Hepatocyte (in vitro differentiated cells): ENCODE results near the gene NOS1. TPM values are rescaled to one million over a fixed set of nuclear protein-coding genes. Genes with fewer than 3 reads are reported as not detected.
"Not testable (repeated sequence)": the region's sequence is repeated elsewhere in the genome, so short reads cannot be mapped to it uniquely, and the experiment has no call there.

Experiments
- DNase-seq: peaks from one replicate; pipeline ENCODE4 v3.0.0-alpha.2; 2016; ENCODE audit warnings: low spot score
- H2AFZ ChIP-seq: fragments of 200-600 bp; sonication (generic); 2 replicates; pipeline ENCODE4 v1.6.0; 2016; ENCODE audit warnings: antibody characterized with exemption, mild to moderate bottlenecking
- H3K27ac ChIP-seq: fragments of 200-600 bp; sonication (generic); 2 replicates; pipeline ENCODE4 v1.5.1; 2016; ENCODE audit warnings: mild to moderate bottlenecking
- H3K27me3 ChIP-seq: fragments of 200-600 bp; sonication (generic); 2 replicates; pipeline ENCODE4 v1.6.1; 2016
- H3K36me3 ChIP-seq: fragments of 200-600 bp; sonication (generic); replicated peaks from 2 replicates; pipeline ENCODE4 v1.5.1; 2016; ENCODE audit warnings: low read depth; ENCODE audit not compliant: insufficient read depth
- H3K4me1 ChIP-seq: fragments of 200-600 bp; sonication (generic); 2 replicates; pipeline ENCODE4 v1.5.1; 2016; ENCODE audit warnings: mild to moderate bottlenecking, moderate library complexity; ENCODE audit not compliant: insufficient read depth
- H3K4me2 ChIP-seq: fragments of 200-600 bp; sonication (generic); 2 replicates; pipeline ENCODE4 v1.6.0; 2016
- H3K4me3 ChIP-seq: fragments of 200-600 bp; sonication (generic); 2 replicates; pipeline ENCODE4 v1.5.1; 2016; ENCODE audit warnings: mild to moderate bottlenecking
- H3K79me2 ChIP-seq: fragments of 200-600 bp; sonication (generic); 2 replicates; pipeline ENCODE4 v1.6.0; 2017; ENCODE audit warnings: mild to moderate bottlenecking
- H3K9me2 ChIP-seq: fragments of 200-600 bp; sonication (generic); replicated peaks from 2 replicates; pipeline ENCODE4 v1.6.0; 2017; ENCODE audit warnings: mild to moderate bottlenecking; ENCODE audit not compliant: insufficient read depth
- H3K9me3 ChIP-seq: fragments of 200-600 bp; sonication (generic); 2 replicates; pipeline ENCODE4 v1.5.1; 2016; ENCODE audit warnings: low read depth, mild to moderate bottlenecking
- H4K20me1 ChIP-seq: fragments of 200-600 bp; sonication (generic); 2 replicates; pipeline ENCODE4 v1.6.0; 2016; ENCODE audit warnings: mild to moderate bottlenecking; ENCODE audit not compliant: insufficient read depth, poor library complexity, severe bottlenecking
- EZH2 ChIP-seq: fragments of 200-600 bp; sonication (generic); IDR thresholded peaks from 2 replicates; pipeline ENCODE4 v1.6.1; 2016; ENCODE audit warnings: antibody characterized with exemption, mild to moderate bottlenecking, borderline replicate concordance
- EZH2phosphoT487 ChIP-seq: fragments of 200-600 bp; sonication (generic); IDR thresholded peaks from one replicate; pipeline ENCODE4 v1.6.1; 2018; ENCODE audit warnings: antibody characterized with exemption, mild to moderate bottlenecking, low read depth, moderate library complexity; ENCODE audit not compliant: unreplicated experiment, severe bottlenecking
- WGBS: methylation state at CpG from one replicate; pipeline ENCODE4 v1.1.6; 2016; ENCODE audit warnings: low lambda C conversion rate; ENCODE audit errors: missing lambda C conversion rate; 5-methylcytosine and 5-hydroxymethylcytosine counted together
- polyA plus RNA-seq: library from polyadenylated mRNA; unstranded; fragments of >200 nt; fragmentation: Nextera tagmentation; extraction: Ambion mirVana; gene quantifications from 2 replicates; pipeline ENCODE4 v1.2.1, GENCODE V29; 2016
- total RNA-seq: library from RNA; depleted of rRNA; stranded (reverse); fragments of >200 nt; gene quantifications from 2 replicates; pipeline ENCODE4 v1.2.3, GENCODE V29; 2014
- TF ChIP-seq, protein P1 (sequence below): fragments of 200-600 bp; sonication (generic); IDR thresholded peaks from 2 replicates; pipeline ENCODE4 v1.5.1; 2016; ENCODE audit warnings: antibody characterized with exemption, mild to moderate bottlenecking; ENCODE audit not compliant: poor library complexity

NOS1 gene
- total and polyA plus RNA-seq, 2 experiments from 2014 or later: not detected

DNA sequence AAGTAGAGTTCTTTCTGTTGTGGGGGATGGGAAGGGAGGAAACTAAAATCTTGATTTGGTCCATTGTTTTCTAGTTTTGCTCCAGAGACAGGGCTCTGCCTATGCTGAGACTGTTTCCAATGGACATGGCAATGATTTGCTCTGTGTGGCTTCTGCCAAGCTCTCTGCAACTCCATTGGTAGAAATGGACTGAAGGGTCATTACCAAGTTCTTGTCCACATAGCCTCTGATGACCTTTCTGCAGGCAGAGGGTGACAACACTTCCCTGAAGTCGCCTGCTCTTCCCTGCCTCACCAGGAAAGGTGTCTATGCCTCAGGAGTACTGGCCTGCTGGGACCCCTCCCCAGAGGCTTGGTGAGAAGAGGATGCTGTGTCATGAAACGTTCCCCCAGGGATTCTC, 39.5 kb upstream of the NOS1 start:
- H2AFZ ChIP-seq: no peak overlapping the region
- TF ChIP-seq, protein P1, sequence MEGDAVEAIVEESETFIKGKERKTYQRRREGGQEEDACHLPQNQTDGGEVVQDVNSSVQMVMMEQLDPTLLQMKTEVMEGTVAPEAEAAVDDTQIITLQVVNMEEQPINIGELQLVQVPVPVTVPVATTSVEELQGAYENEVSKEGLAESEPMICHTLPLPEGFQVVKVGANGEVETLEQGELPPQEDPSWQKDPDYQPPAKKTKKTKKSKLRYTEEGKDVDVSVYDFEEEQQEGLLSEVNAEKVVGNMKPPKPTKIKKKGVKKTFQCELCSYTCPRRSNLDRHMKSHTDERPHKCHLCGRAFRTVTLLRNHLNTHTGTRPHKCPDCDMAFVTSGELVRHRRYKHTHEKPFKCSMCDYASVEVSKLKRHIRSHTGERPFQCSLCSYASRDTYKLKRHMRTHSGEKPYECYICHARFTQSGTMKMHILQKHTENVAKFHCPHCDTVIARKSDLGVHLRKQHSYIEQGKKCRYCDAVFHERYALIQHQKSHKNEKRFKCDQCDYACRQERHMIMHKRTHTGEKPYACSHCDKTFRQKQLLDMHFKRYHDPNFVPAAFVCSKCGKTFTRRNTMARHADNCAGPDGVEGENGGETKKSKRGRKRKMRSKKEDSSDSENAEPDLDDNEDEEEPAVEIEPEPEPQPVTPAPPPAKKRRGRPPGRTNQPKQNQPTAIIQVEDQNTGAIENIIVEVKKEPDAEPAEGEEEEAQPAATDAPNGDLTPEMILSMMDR: no peak
- TF ChIP-seq EZH2phosphoT487: no peak
- no peak for TF ChIP-seq EZH2
- H3K9me2 ChIP-seq: no peaks in the 10 kb centered on the region
- DNase-seq: no peak
- no peaks in the 10 kb centered on the region for H3K27me3 ChIP-seq
- H3K4me1 ChIP-seq: no peaks in the 10 kb centered on the region
- no peaks in the 10 kb centered on the region for H3K36me3 ChIP-seq
- H3K4me3 ChIP-seq: no peak overlapping the region
- H3K4me2 ChIP-seq: no peak overlapping the region
- no peaks in the 10 kb centered on the region for H3K9me3 ChIP-seq
- no peaks in the 10 kb centered on the region for H4K20me1 ChIP-seq
- 64% methylated on average over 2 of the region's 2 CpGs for WGBS
- H3K27ac ChIP-seq: no peak overlapping the region
- no peaks in the 10 kb centered on the region for H3K79me2 ChIP-seq

DNA sequence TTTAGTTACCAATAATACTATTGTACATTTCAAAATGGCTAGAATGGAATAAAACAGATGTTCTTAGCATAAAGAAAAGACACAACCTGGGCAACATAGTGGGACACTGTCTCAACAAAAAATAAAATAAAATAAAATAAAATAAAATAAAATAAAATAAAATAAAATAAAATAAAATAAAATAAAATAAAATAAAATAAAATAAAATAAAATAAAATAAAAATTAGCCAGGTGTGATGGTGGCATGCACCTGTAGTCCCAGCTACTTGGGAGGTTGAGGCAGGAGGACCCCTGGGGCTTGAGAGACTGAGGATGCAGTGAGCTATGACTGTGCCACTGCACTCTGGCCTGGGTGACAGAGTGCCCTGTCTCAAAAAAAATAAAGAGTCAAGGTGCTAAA, 37.1 kb upstream of the NOS1 start:
- H3K36me3 ChIP-seq, H3K27me3 ChIP-seq, H3K9me2 ChIP-seq, H3K27ac ChIP-seq, H3K4me2 ChIP-seq, H4K20me1 ChIP-seq, H3K4me3 ChIP-seq, H3K4me1 ChIP-seq, DNase-seq, H2AFZ ChIP-seq, H3K79me2 ChIP-seq, H3K9me3 ChIP-seq: not testable (repeated sequence)

DNA sequence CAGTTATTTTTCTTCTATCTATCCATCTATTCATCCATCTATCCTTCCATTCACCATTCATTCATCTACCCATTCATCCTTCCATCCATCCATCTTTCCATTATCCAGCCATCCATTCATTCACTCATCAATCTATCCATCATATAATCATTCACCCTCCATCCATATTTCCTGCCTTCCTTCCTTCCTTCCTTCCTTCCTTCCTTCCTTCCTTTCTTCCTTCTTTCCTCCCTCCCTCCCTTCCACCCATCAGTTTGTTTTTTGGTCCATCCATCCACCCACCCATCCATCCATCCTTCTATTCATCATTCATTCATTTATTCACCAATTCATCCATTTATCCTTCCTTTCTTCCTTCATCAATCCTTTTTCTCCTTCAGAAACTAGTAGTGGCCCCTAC, 34.3 kb upstream of the NOS1 start:
- Histone ChIP-seq H2AFZ (no peak overlapping the region), H3K9me2 (no peaks in the 10 kb centered on the region), H3K4me1 (no peaks in the 10 kb centered on the region), H3K36me3 (no peaks in the 10 kb centered on the region), H3K4me3 (no peak overlapping the region), H3K27me3 (no peaks in the 10 kb centered on the region), H4K20me1 (no peaks in the 10 kb centered on the region), H3K4me2 (no peak overlapping the region), H3K9me3 (no peaks in the 10 kb centered on the region), H3K79me2 (no peaks in the 10 kb centered on the region), H3K27ac (no peak overlapping the region)
- TF ChIP-seq, protein P1: no peak
- TF ChIP-seq EZH2 (no peak), EZH2phosphoT487 (no peak)
- no peak for DNase-seq

DNA sequence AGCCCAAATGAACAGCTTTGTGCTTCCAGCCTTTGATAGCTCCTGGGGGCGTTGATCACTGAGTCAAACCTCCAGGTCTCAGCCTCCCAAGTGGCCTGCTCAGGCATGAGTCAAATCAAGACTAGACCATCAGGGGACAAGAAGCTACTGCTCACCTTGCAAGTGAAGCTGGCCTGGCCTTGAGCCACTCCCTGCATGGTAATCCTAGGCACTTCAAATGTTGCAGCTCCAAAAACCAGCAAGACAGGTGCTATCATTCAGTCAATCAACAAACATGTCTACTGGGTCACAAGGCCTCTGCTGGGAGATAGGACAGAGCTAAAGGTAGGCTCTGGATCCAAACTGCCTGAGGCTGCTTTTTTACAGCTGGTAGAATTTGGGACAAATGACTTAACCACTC, 33.1 kb upstream of the NOS1 start:
- Histone ChIP-seq H2AFZ (no peak overlapping the region), H3K4me1 (no peaks in the 10 kb centered on the region), H3K79me2 (no peaks in the 10 kb centered on the region), H3K36me3 (no peaks in the 10 kb centered on the region), H4K20me1 (no peaks in the 10 kb centered on the region), H3K27me3 (no peaks in the 10 kb centered on the region), H3K27ac (no peak overlapping the region), H3K4me2 (no peak overlapping the region), H3K9me3 (no peaks in the 10 kb centered on the region), H3K9me2 (no peaks in the 10 kb centered on the region), H3K4me3 (no peak overlapping the region)
- TF ChIP-seq EZH2 (no peak), EZH2phosphoT487 (no peak)
- TF ChIP-seq, protein P1: no peak
- 76% methylated on average over 1 of the region's 1 CpG for WGBS
- DNase-seq: no peak
